ENCODE measurements around the gene DPP4. TPM values are rescaled to one million over a fixed set of nuclear protein-coding genes. Genes with fewer than 3 reads are reported as not detected.

Gene DPP4
- total and polyA plus RNA-seq, 11 donors: 3.4 to 16.1 (median 7.4) TPM

- ATAC-seq (no peak), DNase-seq (no peak)
- no peaks in the 10 kb centered on the region for H3K9me3 ChIP-seq
- no peak overlapping the region for H3K4me3 ChIP-seq
- 87 to 98% (median 93%) methylated on average over 1 of the region's 1 CpG for WGBS, 4 donors
- intact Hi-C loops (cut with DNase I): no loop called here
- peaks cover 0 to 18% (median 0%) of the 10 kb centered on the region in 9 donors for H3K36me3 ChIP-seq
- H3K4me1 ChIP-seq: peaks cover 0 to 15% (median 0%) of the 10 kb centered on the region in 12 donors
- no peaks in the 10 kb centered on the region for H3K27me3 ChIP-seq
- peak overlapping the region in 1 of 12 donors; percentile 12 for H3K27ac ChIP-seq
- TF ChIP-seq POLR2A (IDR thresholded peaks at IDR 0.05): no peak
- no peak for TF ChIP-seq CTCF (IDR thresholded peaks at IDR 0.05)
These were observed 82.0 kb downstream of the DPP4 start for GRCh38 chr2:161991991-161992390.

GRCh38 chr2:161990741-161991140, 83.3 kb downstream of the DPP4 start:
- peaks cover 0 to 15% (median 0%) of the 10 kb centered on the region in 12 donors for H3K4me1 ChIP-seq
- 93 to 99% (median 97%) methylated on average over 1 of the region's 1 CpG for WGBS, 4 donors
- ATAC-seq (no peak), DNase-seq (no peak)
- H3K27me3 ChIP-seq: no peaks in the 10 kb centered on the region
- no peaks in the 10 kb centered on the region for H3K9me3 ChIP-seq
- H3K4me3 ChIP-seq: no peak overlapping the region
- TF ChIP-seq CTCF (IDR thresholded peaks at IDR 0.05) (no peak), POLR2A (IDR thresholded peaks at IDR 0.05) (no peak)
- H3K27ac ChIP-seq: no peak overlapping the region
- intact Hi-C loops (cut with DNase I): no loop called here
- H3K36me3 ChIP-seq: peaks cover 0 to 18% (median 0%) of the 10 kb centered on the region in 9 donors

- Histone ChIP-seq H3K36me3 (peaks cover 0 to 18% (median 0%) of the 10 kb centered on the region in 9 donors), H3K27me3 (no peaks in the 10 kb centered on the region), H3K9me3 (no peaks in the 10 kb centered on the region), H3K27ac (no peak overlapping the region), H3K4me3 (no peak overlapping the region), H3K4me1 (peaks cover 0 to 8% (median 0%) of the 10 kb centered on the region in 12 donors)
- TF ChIP-seq POLR2A (IDR thresholded peaks at IDR 0.05) (no peak), CTCF (IDR thresholded peaks at IDR 0.05) (no peak)
- no peak for ATAC-seq
- no peak for DNase-seq
- intact Hi-C loops (cut with DNase I): no loop called here
- 77 to 89% (median 83%) methylated on average over 2 of the region's 2 CpGs for WGBS, 4 donors
These were observed 84.0 kb downstream of the DPP4 start for GRCh38 chr2:161990036-161990435.

GRCh38 chr2:161988589-161988988, 85.4 kb downstream of the DPP4 start:
- 89 to 93% (median 92%) methylated on average over 1 of the region's 1 CpG for WGBS, 4 donors

More at GRCh38 chr2:161988589-161988988, 85.4 kb downstream of the DPP4 start:
- Histone ChIP-seq H3K4me3 (no peak overlapping the region), H3K4me1 (no peaks in the 10 kb centered on the region), H3K36me3 (peaks cover 0 to 6% (median 0%) of the 10 kb centered on the region in 9 donors), H3K27ac (no peak overlapping the region), H3K9me3 (no peaks in the 10 kb centered on the region), H3K27me3 (no peaks in the 10 kb centered on the region)
- TF ChIP-seq CTCF (IDR thresholded peaks at IDR 0.05): peak in 1 of 12 donors; percentile 19
- TF ChIP-seq POLR2A (IDR thresholded peaks at IDR 0.05): no peak
- ATAC-seq (no peak), DNase-seq (no peak)
- intact Hi-C loops (cut with DNase I): no loop called here
